22Rv1 (cell line): ENCODE measurements around the gene ACBD3.

Source experiments
- CTCF ChIP-seq: fragments of 450-650 bp; IDR thresholded peaks from 2 replicates; pipeline ENCODE4 v1.5.1; 2017; ENCODE audit warnings: mild to moderate bottlenecking
- ZFX ChIP-seq: fragments of 450-650 bp; IDR thresholded peaks from 2 replicates; pipeline ENCODE4 v1.6.1; 2017; ENCODE audit warnings: antibody characterized with exemption, borderline replicate concordance

- no peak for TF ChIP-seq CTCF
- no peak for TF ChIP-seq ZFX
These were observed 66.1 kb downstream of the ACBD3 start for GRCh38 chr1:226120398-226120797.
